C4-2B (cell line): Measurements from ENCODE around the gene CAPN13.

Source experiments
- CTCF ChIP-seq: fragments of 450-650 bp; conservative IDR thresholded peaks from 2 replicates; pipeline ENCODE4 v1.5.1; 2017; ENCODE audit warnings: mild to moderate bottlenecking
- ZFX ChIP-seq: fragments of 450-650 bp; IDR thresholded peaks from 2 replicates; pipeline ENCODE4 v1.6.1; 2017

- no peak for TF ChIP-seq CTCF
- no peak for TF ChIP-seq ZFX
These were observed 31.4 kb downstream of the CAPN13 start for GRCh38 chr2:30775833-30776232.
